Tongue (tissue), 1 donor: ENCODE measurements around the gene TIGD7. TPM values are rescaled to one million over a fixed set of nuclear protein-coding genes. Genes with fewer than 3 reads are reported as not detected.

ENCODE experiments used
- total RNA-seq: library from RNA; depleted of rRNA; stranded (reverse); fragments of >200 nt; gene quantifications from one replicate; pipeline ENCODE4 v1.2.3, GENCODE V29; 2014

TIGD7 gene
- total RNA-seq, 1 donor from 2014 or later: 11.1 TPM

Other genes with a start within 250 kb of the TIGD7 start
- 104 TPM for gene IL32, start 239.8 kb downstream of the TIGD7 start, total RNA-seq
- not detected for gene ZSCAN10, start 206.1 kb downstream of the TIGD7 start, total RNA-seq
- 11.4 TPM for gene ZNF205, start 192.8 kb downstream of the TIGD7 start, total RNA-seq
- 9.3 TPM for gene ZNF213, start 170.4 kb downstream of the TIGD7 start, total RNA-seq
- not detected for gene OR1F1, start 117.2 kb downstream of the TIGD7 start, total RNA-seq
- 8.3 TPM for gene ZNF200, start 70.3 kb downstream of the TIGD7 start, total RNA-seq
- gene MEFV, start 48.8 kb downstream of the TIGD7 start, total RNA-seq: 2.1 TPM
- 50.4 TPM for gene ZNF263, start 21.9 kb downstream of the TIGD7 start, total RNA-seq
- gene ZNF75A, start 67 bp upstream of the TIGD7 start, total RNA-seq: 32.0 TPM
- 0.21 TPM for gene OR2C1, start 50.5 kb upstream of the TIGD7 start, total RNA-seq
- gene ZSCAN32, start 95.6 kb upstream of the TIGD7 start, total RNA-seq: 11.1 TPM
- 7.6 TPM for gene ZNF174, start 95.8 kb upstream of the TIGD7 start, total RNA-seq
- 2.3 TPM for gene ZNF597, start 138.1 kb upstream of the TIGD7 start, total RNA-seq
- gene NAA60, start 138.2 kb upstream of the TIGD7 start, total RNA-seq: 15.7 TPM
- not detected for gene C16orf90, start 190.1 kb upstream of the TIGD7 start, total RNA-seq
- 26.3 TPM for gene CLUAP1, start 195.6 kb upstream of the TIGD7 start, total RNA-seq